Activated CD8-positive, alpha-beta memory T cell treated with anti-CD3 and anti-CD28 coated beads, Interleukin-2, amount 50 U/mL, for 1 hour (primary cell): ENCODE data around the gene MGME1.

ENCODE experiments used
- DNase-seq: peaks from one replicate; pipeline ENCODE4 v3.0.0-alpha.2; 2020; ENCODE audit errors: extremely low read depth

MGME1 gene

DNA sequence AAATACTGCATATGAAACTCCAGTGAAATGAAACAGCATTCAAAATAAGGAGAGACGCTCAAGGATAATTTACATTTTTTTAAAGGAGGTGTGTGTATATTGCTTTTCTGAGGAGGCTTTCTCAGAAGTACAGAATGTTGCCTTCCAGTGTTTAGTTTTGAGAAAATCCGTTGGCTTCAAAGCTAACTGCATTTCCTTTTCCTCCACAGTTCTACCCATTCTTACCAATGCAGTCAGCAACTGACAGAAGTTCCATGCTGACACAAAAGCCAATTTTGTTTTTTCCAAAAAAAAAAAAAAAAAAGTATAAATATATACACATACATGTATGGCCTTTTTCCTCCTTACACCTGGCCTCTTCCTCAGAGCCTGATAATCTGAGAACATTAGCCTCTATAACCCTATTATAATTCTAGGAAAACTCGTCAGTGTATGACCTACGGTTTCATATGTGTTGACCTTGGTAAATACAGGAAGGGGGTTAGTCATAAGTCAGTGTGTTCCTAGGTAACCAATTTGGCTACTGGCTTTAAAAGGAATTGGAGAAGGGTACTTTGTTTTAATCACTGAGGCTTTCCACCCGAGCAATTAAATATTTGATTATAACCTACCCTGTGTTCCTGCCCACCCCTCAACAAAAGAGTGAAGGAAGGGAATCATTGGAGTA lies 24.2 kb downstream of the MGME1 start:
- DNase-seq: no peak

DNA sequence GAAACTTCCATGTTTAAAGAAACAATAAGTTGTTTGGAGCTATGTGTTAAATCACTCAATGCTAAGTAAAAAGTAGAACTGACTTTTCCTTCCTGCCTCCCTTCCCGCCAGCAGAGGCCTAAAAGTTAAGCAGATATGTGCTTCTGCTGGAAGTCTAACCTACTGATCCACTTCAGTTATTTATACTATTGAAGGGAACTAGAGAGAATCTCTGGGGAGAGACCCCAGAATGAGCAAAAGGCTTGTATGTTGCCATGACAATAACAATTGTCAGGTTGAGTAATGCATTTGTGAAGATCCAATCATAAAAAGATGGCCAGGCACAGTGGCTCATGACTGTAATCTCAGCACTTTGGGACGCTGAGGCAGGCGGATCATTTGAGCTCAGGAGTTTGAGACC lies 24.7 kb downstream of the MGME1 start:
- no peak for DNase-seq

DNA sequence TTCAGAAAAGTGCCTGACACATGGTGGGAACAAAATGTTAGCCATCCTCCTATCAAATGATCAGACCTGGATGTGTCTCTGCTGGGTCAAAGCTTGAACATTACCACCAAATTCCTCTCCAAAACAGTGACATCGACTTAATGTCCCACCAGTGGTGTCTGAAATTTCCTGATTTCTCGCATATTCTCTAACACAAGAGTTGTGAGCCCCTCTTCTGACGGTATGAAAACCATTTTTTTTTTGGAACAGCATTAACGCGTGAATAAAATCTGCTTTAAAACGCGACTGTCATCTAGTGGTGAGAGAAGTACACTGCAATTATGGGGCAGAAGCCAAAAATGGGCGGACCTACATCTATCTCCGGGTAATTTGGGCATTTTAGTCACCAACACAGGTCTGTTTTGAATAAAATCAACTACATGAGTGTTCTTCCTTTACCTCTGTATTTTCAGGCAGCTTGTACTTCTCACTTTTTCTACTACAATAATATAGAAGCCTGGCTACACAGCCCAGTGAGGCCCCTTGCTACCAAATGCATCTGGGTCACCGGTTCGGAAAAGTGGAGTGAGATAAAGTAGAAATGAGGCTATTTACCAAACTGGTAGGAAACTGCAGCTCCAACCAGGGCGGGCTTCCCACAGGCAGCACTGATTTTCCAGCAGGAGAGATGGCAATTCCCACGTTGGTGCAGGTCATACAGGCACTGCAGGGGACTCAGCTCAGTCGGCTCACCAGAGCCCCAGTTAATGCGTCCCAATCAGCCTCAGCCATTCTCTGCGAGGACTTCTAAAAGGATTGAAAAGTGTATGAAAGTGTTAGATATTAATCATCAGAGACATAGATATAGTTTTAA lies 27.4 kb downstream of the MGME1 start:
- no peak for DNase-seq

DNA sequence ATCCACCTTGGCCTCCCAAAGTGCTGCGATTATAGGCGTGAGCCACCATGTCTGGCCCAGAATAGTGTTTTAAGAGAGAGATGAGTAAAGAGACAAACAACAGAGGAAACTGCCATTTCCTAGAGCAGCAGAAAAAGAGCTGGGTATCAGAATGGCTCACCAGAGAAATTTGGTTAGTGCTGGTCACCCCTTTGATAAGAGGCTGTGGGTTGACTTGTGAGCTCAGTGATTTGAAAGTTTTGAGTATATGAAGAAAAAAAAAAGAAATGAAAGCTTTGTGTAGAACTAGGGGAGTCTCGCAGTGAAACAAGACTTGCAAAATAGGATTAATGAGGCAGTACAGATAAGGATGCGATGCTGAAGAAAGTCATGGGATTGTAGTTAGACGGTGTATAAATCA lies 29.6 kb downstream of the MGME1 start:
- no peak for DNase-seq

DNA sequence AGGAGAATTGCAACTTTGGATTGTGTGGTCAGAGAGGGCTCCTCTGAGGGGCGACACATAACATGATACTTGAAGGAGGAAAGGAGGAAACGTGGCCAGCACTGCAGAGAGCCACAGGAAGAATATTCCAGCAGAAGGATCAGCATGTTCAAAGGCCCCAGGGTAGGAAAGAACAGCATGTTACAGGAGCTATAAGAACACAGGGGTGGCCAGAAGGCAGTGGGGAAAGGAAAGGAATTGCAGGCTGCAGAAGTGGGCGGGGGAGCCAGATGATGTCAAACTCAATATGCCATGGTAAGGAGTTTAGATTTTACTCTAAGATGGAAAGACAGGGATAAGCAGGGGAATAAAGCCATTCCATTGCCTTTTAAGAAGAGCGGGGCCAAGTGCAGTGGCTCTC lies 30.7 kb downstream of the MGME1 start:
- no peak for DNase-seq

DNA sequence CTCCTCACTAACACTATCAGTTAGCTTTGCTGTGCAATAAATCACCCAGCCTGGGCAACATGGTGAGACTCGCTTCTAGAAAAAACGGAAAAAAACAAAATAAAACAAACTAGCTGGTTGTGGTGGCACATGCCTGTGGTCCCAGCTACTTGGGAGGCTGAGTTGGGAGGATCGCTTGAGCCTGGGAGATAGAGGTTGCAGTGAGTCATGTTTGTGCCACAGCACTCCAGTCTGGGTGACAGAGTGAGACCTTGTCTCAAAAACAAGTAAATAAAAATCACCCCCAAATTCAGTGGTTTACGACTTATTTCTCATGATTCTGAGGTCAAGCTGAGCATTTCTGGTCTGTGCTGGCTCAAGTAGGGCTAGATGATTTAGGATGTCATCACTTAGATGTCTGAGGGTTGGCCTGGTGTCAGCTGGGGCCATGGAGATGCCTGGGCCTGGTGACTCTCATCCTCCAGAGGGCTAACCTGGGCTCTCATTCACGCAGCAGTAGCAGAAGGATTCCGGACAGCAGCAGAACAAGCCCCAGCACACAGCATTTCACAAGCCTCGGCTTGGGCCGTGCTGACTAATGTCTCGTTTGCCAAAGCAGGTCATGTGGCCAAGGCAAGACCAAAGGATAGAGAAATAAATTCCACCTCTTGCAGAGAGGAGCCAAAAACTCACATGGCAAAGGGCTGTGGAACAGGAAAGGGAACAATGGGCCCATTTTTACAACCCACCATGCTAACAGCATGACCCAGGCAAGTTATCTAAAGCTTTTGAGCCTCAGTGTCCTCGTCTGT lies 32.5 kb downstream of the MGME1 start:
- DNase-seq: no peak

DNA sequence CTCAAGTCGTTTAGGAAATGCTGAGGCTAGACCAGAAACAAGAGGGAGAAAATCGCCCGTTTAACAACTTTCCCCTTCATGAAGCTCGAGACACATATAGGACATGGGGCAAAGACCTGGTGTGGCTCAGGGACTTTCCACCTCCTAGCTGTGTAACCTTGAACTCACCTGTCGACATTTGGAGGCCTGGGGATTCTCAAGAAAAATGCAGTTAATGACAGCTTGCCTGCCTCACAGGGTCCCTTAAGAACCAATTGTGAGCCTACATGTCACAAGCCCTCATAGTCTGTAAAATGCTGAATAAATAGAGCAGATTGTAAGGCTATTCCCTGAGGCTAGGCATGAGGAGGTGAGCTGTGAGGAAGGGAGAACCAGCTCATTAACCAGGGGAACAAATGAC lies 35.1 kb downstream of the MGME1 start:
- DNase-seq: no peak

DNA sequence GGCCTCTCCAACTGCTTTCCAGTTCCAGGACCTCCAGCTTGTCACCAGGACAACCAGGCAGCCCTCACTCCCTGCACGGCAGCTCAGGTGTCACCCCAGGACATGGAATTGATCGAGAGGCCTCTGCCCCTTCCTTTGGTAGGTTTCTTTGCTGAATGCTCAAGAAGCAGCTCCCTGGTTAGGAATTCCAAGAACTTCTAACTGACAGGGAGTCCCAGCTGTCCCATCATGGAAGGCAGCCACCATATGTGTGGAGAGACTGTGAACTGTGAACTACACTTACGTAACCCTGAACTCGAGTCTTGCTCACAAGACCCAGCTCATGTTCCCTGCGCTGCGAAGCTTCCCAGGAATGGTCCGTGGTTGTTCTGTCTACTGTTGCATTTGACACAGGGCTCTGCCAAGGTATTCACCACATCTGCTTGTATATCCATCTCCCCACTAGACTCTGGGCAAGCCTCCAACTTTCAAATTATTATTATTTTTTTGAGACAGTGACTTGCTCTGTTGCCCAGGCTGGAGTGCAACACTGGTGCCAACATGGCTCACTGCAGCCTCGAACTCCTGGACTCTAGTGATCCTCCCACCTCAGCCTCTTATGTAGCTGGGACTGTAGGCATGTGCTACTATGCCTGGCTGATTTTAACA lies 35.7 kb downstream of the MGME1 start:
- no peak for DNase-seq

DNA sequence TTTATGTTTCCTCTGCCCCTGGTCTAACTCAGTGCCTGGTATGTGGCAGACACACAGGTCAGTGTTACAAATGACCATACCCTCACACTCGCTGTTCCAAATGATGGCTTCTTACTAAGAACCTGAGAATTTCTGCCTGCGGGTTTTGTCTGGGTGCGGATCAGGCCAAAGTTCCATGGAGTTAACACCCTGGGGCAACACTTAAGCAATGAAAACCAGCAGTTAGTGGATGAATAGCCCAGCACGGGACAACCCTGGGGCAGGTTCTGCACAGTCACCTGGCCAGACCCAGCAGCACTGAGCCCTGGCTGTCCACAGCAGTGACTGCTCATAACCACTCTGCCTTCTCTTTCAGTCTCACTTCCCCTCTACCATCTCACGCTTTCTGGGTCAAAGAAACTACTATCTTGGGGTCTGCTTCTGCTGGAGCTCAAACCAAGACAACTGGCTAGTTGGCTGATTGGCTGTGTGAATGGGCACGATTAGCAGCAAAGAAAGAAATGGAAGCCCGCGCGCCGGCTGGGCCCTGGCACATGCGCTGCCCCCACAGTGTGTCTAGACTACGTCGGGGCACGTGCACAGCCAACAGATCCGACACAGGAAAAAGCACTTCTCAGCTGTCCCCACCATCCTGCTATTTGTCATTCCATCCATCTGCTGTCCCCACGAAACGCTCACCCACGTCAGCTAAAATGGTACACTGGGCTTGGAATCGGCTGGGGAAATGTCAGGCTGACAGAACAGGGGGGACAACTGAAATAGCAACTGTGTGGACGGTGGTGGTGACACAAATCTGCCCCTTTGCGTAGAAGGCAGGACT lies 36.6 kb downstream of the MGME1 start:
- no peak for DNase-seq

DNA sequence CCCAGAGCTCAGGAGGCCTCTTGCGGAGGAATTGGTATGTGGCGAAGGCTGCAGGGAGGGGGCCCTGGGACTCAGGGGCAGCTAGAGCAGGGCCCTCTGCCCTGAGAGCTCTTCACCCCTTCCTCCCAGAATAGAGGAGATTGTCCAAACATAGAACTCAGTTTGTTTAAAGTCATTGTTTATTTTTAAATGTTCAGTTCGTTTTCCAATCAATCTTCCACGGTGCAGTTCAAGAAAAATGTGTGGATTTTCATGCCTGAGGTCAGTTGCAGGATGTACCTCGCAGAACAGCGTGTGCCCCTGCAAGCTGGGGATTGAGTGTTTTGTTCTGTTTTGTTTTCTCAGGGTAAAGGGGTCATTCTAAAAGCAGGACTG lies 37.2 kb downstream of the MGME1 start:
- DNase-seq: no peak

DNA sequence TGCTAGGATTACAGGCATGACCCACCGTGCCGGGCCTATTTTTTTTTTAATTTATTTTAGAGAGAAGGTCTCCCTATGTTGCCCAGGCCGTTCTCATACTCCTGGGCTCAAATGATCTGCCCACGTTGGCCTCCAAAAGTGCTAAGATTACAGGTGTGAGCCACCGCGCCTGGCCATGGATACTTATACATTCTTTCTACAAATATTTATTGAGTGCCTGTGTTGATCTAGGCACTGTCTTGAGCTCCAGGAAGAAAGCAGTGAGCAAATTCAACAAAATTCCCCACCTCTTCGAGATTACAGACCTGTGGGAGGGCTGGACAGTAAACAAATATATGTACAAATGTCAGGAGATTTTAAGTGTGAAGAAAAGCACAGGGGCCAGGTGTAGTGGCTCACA lies 37.9 kb downstream of the MGME1 start:
- no peak for DNase-seq

DNA sequence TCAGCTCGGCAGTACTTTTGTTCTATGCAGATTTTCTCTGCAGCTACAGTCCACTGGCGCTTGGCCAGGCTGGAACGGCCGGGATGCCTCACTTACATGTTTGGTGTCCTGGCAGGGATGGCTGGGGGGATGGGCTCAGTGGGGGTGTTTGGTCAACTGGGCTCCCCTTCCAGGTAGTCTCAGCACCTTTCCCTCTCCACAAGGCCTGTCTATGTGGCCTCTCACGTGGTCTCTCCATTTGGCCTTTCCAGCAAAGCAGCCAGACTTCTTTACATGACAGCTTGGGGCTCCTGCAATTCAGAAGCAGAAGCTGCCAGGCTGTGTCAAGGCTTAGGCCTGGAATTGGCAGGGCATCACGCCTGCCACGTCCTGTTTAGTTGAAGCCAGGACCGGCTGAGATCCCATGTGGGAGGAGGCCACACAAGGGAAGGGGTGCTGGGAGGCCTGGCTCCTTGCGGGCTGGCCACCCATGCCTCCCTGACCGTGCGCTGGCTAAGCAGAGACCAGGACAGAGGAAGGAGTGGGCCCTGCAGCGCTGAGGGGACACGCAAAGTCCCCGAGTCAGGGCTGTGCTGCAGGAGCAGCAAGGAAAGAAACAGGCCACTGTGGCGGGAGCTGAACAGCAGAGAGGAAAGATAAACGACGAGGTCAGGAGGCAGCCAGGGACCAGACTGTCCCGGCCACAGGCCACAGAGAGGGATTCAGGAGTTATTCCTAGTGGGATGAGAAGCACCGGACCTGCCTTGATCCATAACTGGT lies 38.9 kb downstream of the MGME1 start:
- no peak for DNase-seq

DNA sequence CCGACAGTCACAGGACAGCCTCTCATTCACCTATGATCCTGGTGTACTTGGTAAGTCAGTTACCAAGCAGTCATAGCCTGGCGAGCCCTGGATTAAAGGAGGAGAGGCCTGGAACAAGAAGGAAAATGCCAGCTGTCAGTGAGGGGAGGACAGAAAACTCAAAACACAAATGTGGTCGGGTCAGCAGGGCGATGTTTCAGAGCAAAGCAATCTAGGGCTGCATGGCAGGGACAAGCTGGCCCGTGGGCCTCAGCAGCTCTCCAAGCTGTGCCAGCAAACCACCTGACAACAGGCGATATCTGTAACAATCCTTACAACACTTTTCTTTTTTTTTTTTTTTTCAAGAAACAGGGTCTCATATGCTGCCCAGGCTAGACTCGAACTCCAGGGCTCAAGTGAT lies 40.3 kb downstream of the MGME1 start:
- DNase-seq: no peak

DNA sequence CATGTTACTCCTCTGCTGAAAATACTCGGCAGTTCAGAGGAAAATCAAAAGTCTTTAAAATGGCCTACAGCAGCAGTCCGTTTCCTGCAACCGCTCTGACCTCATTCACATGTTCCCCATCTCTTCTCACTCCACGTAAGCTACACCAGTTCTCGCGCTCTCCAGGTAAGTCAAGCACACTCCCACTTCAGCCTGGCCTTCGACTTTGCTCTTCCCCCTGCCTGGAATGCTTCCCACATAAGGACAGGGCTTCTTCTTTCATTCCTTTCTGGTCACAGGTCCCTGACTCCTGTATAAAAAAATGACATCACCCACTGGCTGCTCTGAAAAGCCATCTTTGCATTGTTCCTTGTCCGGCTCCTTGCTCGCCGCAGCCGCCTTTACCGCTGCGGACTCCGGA lies 42.7 kb downstream of the MGME1 start:
- no peak for DNase-seq

DNA sequence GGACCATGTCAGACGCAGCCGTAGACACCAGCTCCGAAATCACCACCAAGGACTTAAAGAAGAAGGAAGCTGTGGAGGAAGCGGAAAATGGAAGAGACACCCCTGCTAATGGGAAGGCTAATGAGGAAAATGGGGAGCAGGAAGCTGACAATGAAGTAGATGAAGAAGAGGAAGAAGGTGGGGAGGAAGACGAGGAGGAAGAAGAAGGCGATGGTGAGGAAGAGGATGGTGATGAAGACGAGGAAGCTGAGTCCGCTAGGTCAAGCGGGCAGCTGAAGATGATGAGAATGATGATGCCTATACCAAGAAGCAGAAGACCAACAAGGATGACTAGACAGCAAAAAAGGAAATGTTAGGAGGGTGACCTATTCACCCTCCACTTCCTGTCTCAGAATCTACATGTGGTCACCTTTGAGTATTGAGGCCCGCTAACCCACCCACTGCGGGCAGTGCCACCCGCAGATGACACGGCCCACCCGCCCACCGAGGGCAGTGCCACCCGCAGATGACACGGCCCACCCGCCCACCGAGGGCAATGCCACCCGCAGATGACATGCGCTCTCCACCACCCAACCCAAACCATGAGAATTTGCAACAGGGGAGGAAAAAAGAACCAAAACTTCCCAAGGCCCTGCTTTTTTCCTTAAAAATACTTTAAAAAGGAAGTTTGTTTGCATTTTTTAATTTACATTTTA lies 43.3 kb downstream of the MGME1 start:
- no peak for DNase-seq

DNA sequence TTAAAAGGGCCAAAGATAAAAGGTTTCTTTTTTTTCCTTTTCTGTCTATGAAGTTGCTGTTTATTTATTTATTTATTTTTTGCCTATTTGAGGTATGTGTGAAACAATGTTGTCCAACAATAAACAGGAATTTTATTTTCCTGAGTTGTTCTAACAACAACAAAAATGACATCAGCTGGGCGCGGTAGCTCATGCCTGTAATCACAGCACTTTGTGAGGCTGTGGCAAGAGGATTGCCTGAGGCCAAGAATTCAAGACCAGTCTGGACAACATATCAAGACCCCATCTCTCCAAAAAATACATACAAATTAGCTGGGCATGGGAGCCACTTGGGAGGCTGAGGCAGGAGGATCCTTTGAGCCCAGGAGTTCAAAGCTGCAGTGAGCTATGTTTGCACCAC lies 44.1 kb downstream of the MGME1 start:
- no peak for DNase-seq

DNA sequence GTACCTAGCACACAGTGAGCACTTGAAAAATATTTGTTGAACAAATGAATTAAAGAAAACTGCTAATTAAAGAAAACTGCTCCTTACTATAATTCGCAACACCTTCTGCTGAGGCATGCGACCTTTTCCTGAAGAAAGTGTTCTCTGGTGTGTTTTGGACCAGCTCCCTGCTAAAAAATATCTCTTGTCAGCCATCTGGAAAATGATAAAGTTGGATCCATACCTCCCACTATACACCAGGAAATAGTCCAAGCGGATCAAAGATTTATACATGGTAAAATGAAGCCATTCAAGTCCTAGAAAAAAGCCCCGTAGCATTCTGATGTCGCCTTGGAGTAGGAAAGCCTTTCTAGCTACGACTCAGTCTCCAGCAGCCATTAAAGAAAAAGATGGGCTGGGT lies 45.6 kb downstream of the MGME1 start:
- DNase-seq: no peak

DNA sequence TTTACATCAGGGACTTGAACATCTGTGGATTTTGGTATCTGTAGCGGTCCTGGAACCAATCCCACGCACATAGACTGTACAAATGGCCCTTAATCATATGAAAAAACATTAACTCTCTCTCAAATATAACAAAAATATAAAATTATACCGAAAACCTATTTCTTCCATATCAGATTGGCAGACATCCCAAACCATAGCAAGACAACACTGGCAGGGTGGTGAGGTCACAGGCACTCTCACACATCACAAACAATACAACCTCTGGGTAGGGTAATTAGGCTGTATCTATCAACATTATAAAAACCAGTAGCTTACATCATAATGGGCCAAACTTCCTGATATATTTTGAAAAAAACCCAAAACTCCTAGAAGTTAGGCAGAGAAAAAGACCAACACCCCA lies 48.0 kb downstream of the MGME1 start:
- DNase-seq: no peak

DNA sequence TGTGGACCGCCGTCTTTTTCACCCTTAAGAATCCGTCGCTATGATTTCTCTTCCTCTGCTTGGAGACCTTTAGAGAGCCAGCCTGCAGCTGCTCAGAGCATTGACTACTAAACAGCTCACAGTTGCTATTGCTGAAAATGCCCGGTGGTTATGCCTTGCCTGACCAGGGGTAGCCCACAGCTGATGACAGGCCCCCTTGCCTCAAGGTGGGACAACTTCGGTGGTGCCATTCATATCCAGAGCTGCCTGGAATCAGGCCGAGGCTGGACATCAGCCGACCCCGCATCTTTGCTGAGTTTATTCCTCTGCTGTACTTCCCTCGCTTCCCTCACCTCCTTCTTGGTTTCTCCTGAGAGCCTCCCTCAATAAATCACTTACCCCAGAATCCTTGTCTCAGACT lies 49.3 kb downstream of the MGME1 start:
- no peak for DNase-seq

DNA sequence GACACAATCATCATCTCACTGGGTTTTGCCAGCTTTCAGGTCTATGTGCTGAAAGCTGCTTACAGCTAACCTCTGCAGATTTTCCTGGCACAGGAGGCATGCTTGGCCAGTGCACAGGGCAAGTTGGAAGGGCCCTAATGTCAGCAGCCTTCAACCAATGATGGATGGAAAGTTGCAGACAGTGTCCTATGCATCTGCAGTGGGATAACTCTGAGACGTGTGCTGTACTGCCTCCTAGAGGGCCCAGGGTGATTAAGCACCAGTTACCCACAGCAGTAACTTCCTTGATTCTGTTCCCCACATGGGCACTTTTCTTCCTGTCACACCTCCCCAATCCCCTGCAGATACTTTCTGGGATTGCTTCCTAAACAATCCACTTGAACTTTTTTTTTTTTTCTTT lies 50.2 kb downstream of the MGME1 start:
- no peak for DNase-seq
